Stimulated activated CD8-positive, alpha-beta memory T cell treated with anti-CD3 and anti-CD28 coated beads, Interleukin-12 subunit alpha, Interleukin-12 subunit beta, amount 100 ng/mL, for 4 hours (primary cell): ENCODE results near the gene GNAI1.
"Not testable (repeated sequence)": the region's sequence is repeated elsewhere in the genome, so short reads cannot be mapped to it uniquely, and the experiment has no call there.

Experiments
- DNase-seq: peaks from one replicate; pipeline ENCODE4 v3.0.0-alpha.2; 2020; ENCODE audit warnings: low read depth

Gene GNAI1

DNA sequence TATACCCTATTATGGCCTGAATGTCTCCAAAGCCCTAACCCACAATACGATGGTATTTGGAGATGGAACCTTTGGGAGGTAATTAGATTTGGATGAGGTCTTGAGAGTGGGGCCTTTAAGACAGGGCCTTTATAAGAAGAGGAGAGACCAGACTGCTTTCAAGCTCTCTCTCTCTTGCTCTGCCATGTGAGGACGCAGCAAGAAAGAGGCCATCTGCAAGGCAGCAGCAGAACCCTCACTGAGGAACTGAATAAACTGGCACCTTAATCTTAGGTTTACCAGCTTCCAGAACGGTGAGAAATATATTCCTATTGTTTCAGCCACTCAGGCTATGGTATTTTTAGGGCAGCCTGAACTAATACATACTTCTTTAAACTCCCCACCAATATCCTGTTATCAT lies 2.0 kb upstream of the GNAI1 start:
- no peak for DNase-seq

DNA sequence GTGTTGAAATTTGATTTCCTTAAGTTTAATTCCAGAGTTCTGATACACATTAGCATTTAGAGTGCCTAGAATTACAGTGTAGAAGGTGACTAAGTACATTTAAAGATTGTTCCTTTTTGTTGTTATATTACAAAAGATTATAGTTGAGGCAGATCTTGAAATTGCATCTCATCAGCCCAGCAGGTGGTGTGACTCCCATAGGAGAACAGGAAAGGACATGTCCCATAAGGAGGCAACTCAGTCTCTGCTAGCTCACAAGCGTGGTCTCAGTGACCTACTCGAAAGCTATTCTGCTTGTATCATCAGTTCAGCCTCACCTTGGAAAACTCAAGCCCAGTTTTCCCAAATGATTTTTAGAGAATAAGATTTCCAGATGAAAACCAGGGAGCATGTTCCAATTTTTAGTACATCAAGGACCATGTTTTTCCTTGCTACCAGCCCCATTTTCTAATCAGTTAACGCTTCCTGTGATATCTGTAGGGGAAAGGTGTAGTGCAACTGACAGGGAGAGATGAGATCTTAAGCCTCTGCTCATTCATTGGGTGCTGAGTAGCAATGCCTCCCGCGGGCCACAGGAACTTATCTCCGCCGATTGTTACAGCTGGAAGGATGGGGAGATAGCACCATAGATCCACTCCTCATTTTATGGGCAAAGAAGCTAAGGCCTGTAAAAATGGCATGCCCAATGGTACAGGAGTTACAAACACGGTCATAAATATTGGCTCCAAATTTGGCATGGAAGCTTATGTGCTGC lies 1.1 kb upstream of the GNAI1 start:
- no peak for DNase-seq

DNA sequence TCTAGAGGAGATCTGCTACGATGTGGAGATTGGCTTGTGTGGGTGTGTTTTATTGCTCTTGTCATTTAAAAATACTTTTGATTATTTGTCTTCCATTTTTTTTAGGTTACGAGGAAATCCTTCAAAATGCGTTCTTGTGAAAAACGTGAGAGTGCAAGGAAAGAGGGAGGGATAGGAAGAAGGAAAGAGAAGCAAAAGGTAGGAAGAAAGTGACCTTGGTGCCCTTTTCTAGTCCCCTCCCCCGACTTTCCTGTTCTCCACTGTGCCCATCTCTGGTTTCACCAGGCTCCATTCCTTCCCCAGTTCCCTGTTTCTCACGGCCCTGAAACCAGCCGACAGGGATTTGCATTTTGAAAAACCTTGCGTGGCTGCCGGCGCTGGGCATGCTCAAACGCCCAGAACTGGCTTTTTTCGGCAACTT lies 506 bp upstream of the GNAI1 start:
- no peak for DNase-seq

DNA sequence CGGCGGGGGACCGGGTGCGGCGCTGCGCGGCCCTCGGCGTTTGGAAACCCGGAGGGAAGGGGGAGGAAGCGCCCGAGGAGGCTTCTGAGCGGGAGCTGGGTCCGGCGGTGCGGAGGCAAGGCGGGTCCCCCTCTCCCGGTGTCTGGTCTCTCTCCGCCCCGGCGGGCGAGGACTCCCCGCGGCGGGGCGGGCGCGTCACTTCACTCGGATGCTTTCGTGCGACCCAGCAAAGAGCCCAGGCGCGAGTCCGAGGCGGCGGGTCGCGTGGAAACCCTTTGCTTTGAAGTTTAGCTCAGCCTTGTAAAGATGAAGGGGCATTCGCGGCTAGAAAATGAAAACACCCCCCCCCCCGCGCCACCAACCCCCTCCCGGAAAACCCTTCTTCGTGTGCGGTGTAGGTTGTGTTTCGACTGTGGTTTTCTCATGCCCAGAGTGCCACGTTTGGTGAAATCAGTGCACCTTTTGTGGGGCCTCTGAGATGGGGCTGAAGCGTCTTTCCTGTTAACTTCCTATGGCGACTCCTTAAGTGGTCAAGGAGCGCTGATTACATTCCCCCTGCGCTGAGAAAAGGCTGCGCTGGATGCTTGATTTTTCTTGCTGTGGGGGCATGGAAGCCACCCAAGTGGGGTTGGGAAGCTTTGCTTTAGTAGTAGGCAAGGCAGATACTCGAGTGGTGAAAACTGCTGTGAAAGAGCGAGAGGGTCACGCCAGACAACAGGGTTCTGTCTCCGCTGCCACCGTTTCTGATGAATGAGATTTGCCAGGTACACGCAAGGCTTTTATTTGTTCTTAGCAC lies 876 bp downstream of the GNAI1 start:
- peak; percentile 1 for DNase-seq

DNA sequence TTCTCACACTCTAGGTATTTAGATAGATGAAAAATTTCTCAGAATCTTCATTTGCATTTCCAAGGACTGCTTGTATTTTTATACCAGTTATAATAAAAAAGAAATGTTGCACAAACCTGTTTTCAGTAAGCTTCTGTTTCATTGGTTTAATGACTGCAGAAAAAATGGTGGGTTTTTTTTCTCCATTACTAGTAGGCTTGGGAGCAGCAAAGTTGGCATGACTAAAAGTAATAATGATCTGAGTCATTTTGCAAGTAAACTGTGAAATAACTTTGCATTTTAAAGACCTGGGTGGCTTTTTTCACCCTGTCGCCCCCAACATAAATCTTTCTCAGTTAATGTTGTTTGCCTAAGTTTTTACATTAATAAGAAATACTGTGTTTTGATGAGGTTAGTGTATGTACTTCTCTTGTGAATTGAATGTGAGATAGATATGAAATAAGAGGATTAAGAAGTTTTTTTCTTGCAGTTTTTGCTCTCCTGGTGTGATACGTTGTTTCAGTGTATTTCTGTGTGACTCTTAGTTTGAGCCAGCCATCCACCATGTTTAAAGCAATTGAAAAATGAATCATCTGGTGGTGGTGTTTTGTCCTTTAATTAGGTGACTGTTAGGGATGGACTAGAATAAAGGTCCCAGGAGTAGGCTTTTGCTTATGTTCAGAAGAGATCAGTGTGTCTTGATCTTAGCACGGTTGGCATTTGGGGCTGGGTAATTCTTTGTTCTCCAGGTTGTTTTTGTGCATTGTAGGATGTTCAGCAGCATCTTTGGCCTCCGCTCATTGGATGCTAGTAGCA lies 1.8 kb downstream of the GNAI1 start:
- no peak for DNase-seq

DNA sequence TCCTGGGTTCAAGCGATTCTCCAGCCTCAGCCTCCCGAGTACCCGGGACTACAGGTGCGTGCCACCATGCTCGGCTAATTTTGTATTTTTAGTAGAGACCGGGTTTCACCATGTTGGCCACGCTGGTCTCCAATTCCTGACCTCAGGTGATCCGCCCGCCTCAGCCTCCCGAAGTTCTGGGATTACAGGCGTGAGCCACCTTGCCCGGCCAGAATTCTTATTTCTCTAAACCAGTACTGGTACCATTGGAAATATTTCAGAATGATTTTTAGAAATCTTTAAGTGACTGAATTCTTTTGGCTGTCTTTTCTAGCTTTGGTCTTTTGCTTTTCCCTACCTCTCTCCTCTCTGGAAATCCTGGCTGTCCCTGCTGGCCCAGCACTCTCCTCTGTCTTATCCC lies 2.8 kb downstream of the GNAI1 start:
- DNase-seq: no peak

DNA sequence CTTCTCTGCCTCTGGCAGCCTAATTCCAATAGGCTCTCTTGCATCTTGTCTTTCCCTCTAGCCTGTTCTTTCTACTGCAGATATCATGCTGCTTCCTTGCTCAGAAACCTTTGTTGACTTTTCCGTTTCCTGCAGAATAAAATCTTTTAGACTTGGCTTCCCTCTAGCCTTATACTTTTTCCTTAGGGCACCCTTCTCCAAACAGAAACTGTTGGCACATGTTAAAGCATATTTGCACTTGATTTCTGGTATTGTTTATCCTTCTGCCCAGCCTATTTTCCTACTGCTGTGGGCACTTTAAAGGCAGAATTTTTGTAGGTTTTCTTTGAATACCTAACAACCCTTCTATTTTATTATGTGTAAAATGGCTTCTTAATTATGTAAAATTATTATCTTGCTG lies 4.6 kb downstream of the GNAI1 start:
- DNase-seq: no peak

DNA sequence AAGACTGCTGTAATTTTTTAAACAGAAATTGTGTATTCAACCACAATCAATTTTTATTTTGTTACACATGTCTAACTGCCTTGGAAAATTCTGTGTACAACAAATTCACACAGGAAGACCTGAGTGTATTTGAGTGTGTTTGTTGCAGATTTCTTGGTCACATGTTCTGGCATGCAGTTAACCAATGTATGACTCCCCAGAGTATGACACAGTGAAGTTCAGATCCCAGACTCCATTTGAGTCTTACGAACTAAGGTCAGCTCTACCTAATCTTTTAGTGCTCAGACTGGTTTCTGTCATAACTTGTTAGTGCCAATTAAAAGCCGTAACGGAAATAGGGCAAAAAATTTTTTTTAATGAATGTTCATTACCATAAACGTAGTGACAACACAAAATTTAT lies 5.8 kb downstream of the GNAI1 start:
- DNase-seq: no peak

DNA sequence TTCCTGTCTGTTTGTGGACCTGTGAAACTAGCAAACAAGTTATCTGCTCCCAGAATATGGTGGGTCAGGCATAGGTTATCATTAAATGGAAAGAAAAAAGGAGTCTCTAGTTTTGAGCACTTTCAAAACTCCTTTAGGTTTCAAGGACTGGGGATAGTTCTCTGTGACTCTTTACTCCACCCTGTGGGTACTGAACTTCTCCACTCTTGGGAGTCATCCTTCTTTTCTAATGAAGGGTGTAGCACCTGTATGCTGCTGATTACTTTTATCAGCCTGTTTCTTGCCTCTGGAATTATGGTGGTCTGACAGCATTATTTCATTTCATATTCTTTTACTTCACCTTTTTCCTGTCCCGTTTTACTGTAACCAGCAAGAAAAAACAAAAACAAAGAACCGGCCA lies 6.7 kb downstream of the GNAI1 start:
- no peak for DNase-seq

DNA sequence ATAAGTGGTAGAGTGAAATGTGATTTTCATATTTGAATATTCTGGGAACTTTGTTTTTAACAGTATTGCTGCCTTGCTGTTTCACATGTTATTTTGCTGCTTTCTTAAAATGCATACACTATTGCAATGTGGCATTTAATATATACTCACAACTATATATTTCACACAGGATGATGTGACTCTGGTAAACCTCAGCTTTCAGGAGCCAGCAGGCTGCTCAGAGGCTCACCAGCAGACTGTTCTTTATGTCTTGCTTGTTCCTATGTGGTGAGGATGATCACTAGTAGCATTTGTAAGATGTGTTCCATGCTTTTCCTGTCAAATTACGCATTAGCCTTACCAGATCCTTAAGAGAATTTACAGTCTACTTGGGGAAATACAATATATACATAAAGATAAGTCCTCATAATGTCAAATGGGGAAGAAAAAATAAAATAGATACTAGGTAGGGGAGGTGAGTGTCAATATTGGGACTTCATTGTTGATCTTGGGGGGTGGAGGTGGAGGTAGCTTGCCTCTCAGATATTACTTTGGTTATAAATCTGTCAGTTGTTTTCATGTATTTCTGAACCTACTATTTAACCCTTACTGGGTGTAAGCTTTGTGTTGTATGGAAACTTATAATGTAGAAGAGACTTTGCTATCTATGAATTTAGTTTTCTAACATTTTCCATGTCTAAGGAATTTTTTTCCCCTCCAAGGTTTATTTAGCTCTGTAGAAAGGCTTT lies 8.4 kb downstream of the GNAI1 start:
- DNase-seq: no peak

DNA sequence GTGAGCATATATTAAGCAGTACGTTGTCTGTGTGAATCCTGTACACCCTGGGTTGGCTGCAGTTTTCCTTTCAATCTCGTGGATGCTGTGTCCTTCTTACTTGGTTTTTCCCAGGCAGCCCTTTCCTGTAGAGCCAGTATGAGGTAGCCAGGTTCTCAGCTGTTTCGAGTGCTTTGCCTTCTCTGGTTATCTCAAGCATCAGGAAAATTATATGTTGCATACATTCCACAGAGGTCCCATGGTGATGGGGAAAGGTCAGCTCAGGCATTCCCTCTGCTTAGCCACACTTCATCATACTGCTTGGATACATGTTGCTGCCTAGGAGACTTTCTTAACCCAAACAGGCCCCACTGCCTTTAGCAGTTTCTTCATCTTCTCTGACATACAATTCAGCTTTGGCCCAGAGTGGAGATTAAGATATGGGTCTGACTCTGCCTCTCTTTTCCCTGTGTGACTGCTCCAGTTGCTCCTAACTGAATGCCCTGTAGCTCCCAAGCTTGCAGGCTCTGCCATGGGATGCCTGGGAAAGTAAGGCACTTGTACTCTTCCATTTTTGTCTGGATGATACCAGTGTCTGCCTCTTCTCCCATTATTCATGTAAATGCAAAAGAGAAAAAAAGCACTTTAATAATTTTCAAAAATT lies 11.3 kb downstream of the GNAI1 start:
- no peak for DNase-seq

DNA sequence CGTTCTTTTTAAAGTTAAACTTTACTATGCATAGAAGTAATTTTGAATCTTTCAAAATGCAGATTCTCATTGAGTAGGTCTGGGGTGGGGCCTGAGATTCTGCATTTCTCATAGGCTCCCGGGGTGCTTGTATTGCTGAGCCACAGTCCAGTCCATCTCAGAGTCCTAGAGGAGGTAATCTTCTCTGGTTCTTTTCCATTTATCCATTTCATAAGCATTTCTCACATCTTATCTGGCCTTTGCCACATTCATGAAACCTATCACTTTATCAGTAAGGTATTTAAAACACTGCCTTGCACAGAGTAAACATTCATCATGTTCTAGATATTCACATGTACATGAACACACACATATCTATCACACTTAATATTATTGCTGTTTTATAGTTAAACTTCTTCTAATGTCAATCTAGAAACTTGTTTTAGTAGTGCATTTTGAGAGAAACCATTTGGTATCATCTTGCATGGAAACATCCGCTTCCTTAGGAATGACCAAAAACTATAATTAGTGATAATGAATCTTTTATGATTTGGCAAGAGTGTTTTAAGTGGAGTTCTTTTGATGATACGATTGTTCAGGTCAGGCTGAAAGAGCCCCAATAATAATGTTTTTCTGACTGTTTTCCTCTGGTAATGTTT lies 12.0 kb downstream of the GNAI1 start:
- DNase-seq: no peak

DNA sequence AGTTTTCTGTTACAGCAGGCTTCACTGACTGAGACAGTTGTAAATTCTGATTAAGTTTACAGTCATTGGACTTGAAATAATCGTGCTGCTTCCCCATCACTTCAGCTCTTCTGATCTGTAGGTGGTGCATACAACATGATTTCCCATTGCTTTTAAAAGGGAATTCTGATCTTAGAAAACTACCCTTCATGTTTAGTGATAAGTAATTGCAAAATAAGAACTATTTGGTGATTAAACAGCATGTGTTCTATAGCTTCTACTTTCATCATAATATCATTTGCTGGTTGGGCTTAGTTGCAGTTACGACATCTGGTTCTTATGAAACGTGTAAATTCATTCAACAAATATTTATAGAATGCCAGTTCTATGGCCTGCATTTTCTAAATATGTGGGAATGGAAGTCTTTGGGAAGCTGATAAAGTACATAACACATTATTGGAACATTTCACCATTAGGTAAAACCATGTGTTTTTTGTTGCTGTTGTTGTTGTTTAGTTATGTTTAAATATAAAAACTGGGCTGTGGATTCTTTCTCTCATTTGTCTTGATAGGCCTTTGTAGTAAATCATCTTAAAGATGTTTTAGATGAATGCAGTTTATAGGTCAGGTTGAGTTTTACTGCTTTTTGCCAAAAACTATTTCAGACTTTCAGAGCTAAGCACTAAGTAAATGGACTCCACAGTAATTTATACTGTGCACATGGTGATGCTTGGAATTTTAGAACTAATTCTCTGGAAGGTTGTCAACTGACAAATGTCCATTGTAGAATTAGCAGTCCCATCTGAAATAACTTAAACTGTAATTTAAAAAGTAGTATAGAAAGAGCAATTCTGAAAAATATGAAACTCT lies 13.1 kb downstream of the GNAI1 start:
- DNase-seq: no peak

DNA sequence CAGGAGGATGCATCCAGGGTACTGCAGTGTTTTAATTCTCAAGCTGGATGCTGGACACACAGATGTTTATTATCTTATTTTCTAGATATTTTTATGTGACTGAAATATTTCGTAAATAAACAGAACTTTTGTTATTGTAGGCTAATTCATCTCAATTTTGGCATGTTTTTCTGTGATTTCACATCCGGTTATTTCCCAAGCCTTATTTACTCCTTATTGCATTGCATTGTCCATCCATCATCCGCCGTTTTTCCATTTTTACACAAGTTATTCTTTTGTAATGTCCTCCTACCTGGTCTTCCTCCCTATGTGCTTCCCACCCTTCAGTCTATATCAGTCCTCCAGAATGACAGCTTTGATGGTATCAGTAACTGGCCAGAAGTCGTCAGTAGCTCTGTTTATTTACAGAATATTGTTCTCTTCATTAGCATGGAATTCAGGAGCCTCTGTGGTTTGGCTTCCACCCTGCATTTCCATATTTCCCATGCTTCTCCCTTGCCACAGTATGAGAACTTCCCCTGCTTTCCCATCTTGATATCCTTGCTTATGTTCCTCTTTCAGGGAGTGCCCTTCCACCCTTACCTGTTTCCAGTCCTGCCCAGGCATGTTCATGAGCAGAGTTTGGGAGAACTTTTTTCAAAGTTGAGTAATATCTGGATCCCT lies 16.1 kb downstream of the GNAI1 start:
- DNase-seq: no peak

DNA sequence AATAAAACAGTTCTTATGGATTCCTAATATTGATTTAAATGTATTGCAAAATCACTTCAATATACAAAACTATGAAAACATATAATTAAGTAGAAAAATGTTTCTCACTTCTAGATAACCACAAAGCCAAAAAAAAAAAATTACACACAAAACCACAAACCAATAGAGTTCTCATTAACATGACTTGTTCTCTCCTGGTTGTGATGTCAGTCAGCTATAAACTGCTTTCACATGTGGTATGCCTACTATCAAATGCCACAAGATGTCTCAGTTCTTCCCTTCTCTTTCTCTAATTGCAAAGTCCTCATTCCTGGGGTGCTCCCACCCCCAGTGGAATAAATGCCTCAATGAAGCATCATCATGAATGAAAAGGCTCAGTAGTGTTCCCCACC lies 16.6 kb downstream of the GNAI1 start:
- no peak for DNase-seq

DNA sequence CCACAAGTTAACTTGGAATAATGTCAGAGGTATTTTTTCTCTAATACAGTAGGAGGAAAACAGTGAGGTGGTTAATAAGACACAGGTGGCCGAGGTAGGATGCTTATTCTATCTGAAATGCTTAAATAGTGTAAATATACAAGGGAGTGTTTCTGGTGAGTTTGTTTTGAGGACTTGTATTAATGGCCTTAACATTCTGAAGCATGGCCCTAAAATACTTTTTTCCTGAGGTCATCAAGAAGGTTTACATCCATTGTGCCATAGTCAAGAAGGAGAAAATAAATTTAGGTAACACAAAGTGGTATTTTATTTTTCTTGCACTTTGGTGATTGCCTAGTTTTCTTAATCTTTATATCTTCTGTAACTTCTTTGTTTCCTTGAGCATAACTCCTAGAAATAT lies 18.8 kb downstream of the GNAI1 start:
- no peak for DNase-seq

DNA sequence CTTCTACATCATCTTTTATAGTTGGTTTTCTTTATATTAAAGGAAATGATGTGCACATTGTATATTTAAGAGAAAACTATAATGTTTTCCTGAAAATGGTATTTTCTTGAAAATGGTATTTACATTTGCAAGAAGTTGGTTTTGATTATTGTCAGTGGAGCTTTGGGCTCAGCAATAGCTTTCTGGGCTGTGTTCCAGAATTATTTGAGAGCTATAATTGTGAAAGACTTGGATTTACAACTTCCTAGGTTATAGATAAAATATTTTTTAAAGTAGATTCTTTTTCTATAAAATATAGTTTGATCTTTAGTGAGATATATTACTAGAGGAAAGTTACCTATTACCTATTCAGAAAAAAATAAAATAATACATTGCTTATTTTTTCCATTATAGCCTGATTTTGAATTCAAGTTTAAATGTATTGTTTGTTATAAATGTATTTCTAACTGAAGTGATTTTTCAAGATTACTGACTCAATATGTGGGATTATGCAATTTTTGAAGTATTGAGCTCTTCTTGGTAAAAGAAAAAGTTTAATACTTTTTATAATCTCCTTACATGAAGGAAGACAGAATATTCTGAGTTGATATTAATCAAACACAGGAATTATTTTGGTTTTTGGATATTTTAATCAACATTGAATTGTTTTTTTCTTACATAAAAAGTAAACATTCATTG lies 20.2 kb downstream of the GNAI1 start:
- no peak for DNase-seq

DNA sequence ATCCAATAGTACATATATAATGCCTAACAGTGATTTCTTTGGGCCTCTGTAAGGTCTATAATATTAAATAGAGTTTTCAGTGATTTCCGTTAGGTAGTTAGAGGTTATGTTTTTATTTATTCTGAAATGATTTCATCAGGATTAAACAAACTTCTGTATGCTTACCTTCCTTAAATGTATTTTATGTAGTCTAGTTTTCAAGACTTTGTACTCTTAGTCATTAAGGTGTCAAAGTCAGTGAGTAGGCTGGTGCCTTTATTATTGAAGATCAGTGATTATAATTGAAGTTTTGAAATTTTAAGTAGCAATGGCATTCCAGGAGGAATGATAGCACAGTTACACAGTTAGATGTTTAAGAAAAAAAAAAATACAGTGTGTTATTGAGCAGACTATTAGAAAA lies 20.7 kb downstream of the GNAI1 start:
- DNase-seq: no peak

DNA sequence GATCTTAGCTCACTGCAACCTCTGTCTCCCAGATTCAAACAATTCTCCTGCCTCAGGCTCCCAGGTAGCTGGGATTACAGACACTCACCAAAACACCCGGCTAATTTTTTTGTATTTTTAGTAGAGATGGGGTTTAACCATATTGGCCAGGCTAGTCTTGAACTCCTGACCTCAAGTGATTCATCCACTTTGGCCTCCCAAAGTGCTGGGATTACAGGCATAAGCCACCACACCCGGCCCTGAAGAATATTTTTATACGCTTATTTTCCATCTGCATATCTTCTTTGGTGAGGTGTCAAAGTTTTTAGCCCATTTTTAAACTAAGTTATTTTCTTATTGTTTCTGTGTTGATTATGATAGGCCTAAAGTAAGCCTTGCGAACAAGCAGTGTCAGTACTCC lies 23.1 kb downstream of the GNAI1 start:
- not testable (repeated sequence) for DNase-seq
